ENCODE data around the gene SYTL2.

Gene SYTL2

GRCh38 chr11:85825616-85826015 lies 14.7 kb upstream of the SYTL2 start:
- no peak for DNase-seq

- DNase-seq: peak; percentile 90
These were observed 12.9 kb upstream of the SYTL2 start for GRCh38 chr11:85823816-85824215.

GRCh38 chr11:85822814-85823213 lies 11.9 kb upstream of the SYTL2 start:
- no peak for DNase-seq

- DNase-seq: no peak
These were observed 10.7 kb upstream of the SYTL2 start for GRCh38 chr11:85821636-85822035.

GRCh38 chr11:85819441-85819840 lies 8.5 kb upstream of the SYTL2 start:
- no peak for DNase-seq

- DNase-seq: no peak
These were observed 4.4 kb upstream of the SYTL2 start for GRCh38 chr11:85815186-85815931.

- DNase-seq: no peak
These were observed 2.8 kb upstream of the SYTL2 start for GRCh38 chr11:85813721-85814120.

- DNase-seq: no peak
These were observed 683 bp upstream of the SYTL2 start for GRCh38 chr11:85811624-85812023.

GRCh38 chr11:85810521-85810870 lies 445 bp downstream of the SYTL2 start:
- DNase-seq: no peak

- peak; percentile 40 for DNase-seq
These were observed 1.1 kb downstream of the SYTL2 start for GRCh38 chr11:85809863-85810262.

GRCh38 chr11:85809191-85809590 lies 1.8 kb downstream of the SYTL2 start:
- DNase-seq: peak; percentile 37

GRCh38 chr11:85806876-85807275 lies 4.1 kb downstream of the SYTL2 start:
- DNase-seq: no peak

- no peak for DNase-seq
These were observed 4.9 kb downstream of the SYTL2 start for GRCh38 chr11:85806016-85806415.

GRCh38 chr11:85805387-85805786 lies 5.6 kb downstream of the SYTL2 start:
- no peak for DNase-seq

GRCh38 chr11:85803920-85804319 lies 7.0 kb downstream of the SYTL2 start:
- DNase-seq: no peak

- no peak for DNase-seq
These were observed 7.6 kb downstream of the SYTL2 start for GRCh38 chr11:85803303-85803702.

- no peak for DNase-seq
These were observed 9.4 kb downstream of the SYTL2 start for GRCh38 chr11:85801527-85801926.

- no peak for DNase-seq
These were observed 10.2 kb downstream of the SYTL2 start for GRCh38 chr11:85800595-85801342.

- no peak for DNase-seq
These were observed 11.8 kb downstream of the SYTL2 start for GRCh38 chr11:85799142-85799541.

- DNase-seq: no peak
These were observed 12.6 kb downstream of the SYTL2 start for GRCh38 chr11:85798361-85798760.

GRCh38 chr11:85795712-85796487 lies 15.0 kb downstream of the SYTL2 start:
- DNase-seq: no peak

GRCh38 chr11:85791409-85791990 lies 19.4 kb downstream of the SYTL2 start:
- DNase-seq: no peak
